HepG2 (cell line): Measurements from ENCODE around the gene VPS52. TPM values are rescaled to one million over a fixed set of nuclear protein-coding genes. Genes with fewer than 3 reads are reported as not detected.

Source experiments
- FOXA1 ChIP-seq, 2 experiments: fragments of 450-650 bp in 1 of 2; sonication (generic) in 1 of 2; formaldehyde crosslinking in 1 of 2; IDR thresholded peaks; 2 replicates each; pipeline versions ENCODE4 v1.4.0 to v1.6.1; 2016 to 2020; ENCODE audit warnings: missing genetic modification reagents in 1 of 2
- FOXA3 ChIP-seq: IDR thresholded peaks from 2 replicates; pipeline ENCODE4 v1.6.1; 2016; ENCODE audit warnings: missing genetic modification reagents, missing compliant biosample characterization
- HCFC1 ChIP-seq: fragments of 150-350 bp; IDR thresholded peaks from 2 replicates; pipeline ENCODE4 v1.6.1; 2014; ENCODE audit warnings: low read depth, low read length
- KDM5B ChIP-seq: sonication (generic); formaldehyde crosslinking; IDR thresholded peaks from 2 replicates; pipeline ENCODE4 v1.4.0; 2020; ENCODE audit warnings: missing genetic modification reagents, mild to moderate bottlenecking, borderline replicate concordance
- KMT2A ChIP-seq: sonication (generic); formaldehyde crosslinking; IDR thresholded peaks from 2 replicates; pipeline ENCODE4 v1.4.0; 2020; ENCODE audit warnings: missing genetic modification reagents
- MAZ ChIP-seq, 2 experiments: sonication (generic) in 1 of 2; formaldehyde crosslinking in 1 of 2; IDR thresholded peaks; 2 replicates each; pipeline versions ENCODE4 v1.5.0 to v1.6.1; 2012 to 2020; ENCODE audit warnings: low read depth in 2 of 2, mild to moderate bottlenecking in 2 of 2, borderline replicate concordance in 1 of 2, improper control_type of control experiment in 1 of 2, low read length in 1 of 2, missing genetic modification reagents in 1 of 2, moderate library complexity in 1 of 2
- MED1 ChIP-seq: sonication (generic); formaldehyde crosslinking; IDR thresholded peaks from 2 replicates; pipeline ENCODE4 v1.4.0; 2020; ENCODE audit warnings: missing genetic modification reagents
- POLR2A ChIP-seq, 2 experiments: IDR thresholded peaks; 2 replicates each; pipeline ENCODE4 v1.6.1; 2011; ENCODE audit warnings: low read depth in 2 of 2, low read length in 2 of 2, mild to moderate bottlenecking in 1 of 2, moderate library complexity in 1 of 2; ENCODE audit not compliant: insufficient read depth in 1 of 2
- RXRA ChIP-seq: sonication (generic); formaldehyde crosslinking; IDR thresholded peaks from 2 replicates; pipeline ENCODE4 v1.5.1; 2020; ENCODE audit warnings: missing genetic modification reagents
- SOX6 ChIP-seq, 2 experiments: fragments of 450-650 bp in 1 of 2; sonication (generic) in 1 of 2; formaldehyde crosslinking in 1 of 2; IDR thresholded peaks; 2 replicates each; pipeline versions ENCODE4 v1.4.0 to v1.6.1; 2017 to 2020; ENCODE audit warnings: antibody characterized with exemption in 1 of 2, mild to moderate bottlenecking in 1 of 2, missing genetic modification reagents in 1 of 2
- TGIF2 ChIP-seq: IDR thresholded peaks from 2 replicates; pipeline ENCODE4 v1.6.1; 2016; ENCODE audit warnings: control low read depth, missing compliant biosample characterization
- THAP11 ChIP-seq: IDR thresholded peaks from 2 replicates; pipeline ENCODE4 v1.6.1; 2016; ENCODE audit warnings: missing biosample characterization, missing genetic modification reagents
- ZMAT3 ChIP-seq: sonication (generic); formaldehyde crosslinking; conservative IDR thresholded peaks from 2 replicates; pipeline ENCODE4 v1.7.0; 2021; ENCODE audit warnings: missing genetic modification reagents
- ZMYM4 ChIP-seq: sonication (generic); formaldehyde crosslinking; IDR thresholded peaks from 2 replicates; pipeline ENCODE4 v1.8.1; 2023; ENCODE audit warnings: mild to moderate bottlenecking, missing genetic modification reagents
- ZNF256 ChIP-seq: sonication (generic); formaldehyde crosslinking; conservative IDR thresholded peaks from 2 replicates; pipeline ENCODE4 v1.4.0; 2020; ENCODE audit warnings: missing genetic modification reagents
- ZNF34 ChIP-seq: sonication (generic); formaldehyde crosslinking; IDR thresholded peaks from 2 replicates; pipeline ENCODE4 v1.4.0; 2020; ENCODE audit warnings: mild to moderate bottlenecking, missing genetic modification reagents, borderline replicate concordance
- ZNF510 ChIP-seq: sonication (generic); formaldehyde crosslinking; IDR thresholded peaks from 2 replicates; pipeline ENCODE4 v1.4.0; 2020; ENCODE audit warnings: low read depth, mild to moderate bottlenecking, missing genetic modification reagents
- polyA plus RNA-seq, 8 experiments: library from polyadenylated mRNA; depleted of rRNA in 3 of 8; stranded (reverse) in 7 of 8; unstranded in 1 of 8; fragments of >200 nt; fragmentation: Illumina TruSeq in 4 of 8; extraction: Trizol in 4 of 8; gene quantifications; 2 replicates each; pipeline versions ENCODE4 v1.2.1 to v1.2.3, GENCODE V29; 2011 to 2016; ENCODE audit warnings: low read depth in 4 of 8, missing spikeins in 1 of 8, mixed read lengths in 1 of 8; ENCODE audit not compliant: insufficient read depth in 1 of 8
- total RNA-seq, 5 experiments: library from RNA; depleted of rRNA; stranded (reverse); fragments of >200 nt; fragmentation: Illumina TruSeq; extraction: Trizol; gene quantifications; 2 replicates each; pipeline ENCODE4 v1.2.3, GENCODE V29; 2016; ENCODE audit warnings: low read depth in 1 of 5
- TF ChIP-seq, protein P1 (sequence below): sonication (generic); IDR thresholded peaks from 2 replicates; pipeline ENCODE4 v1.6.1; 2016; ENCODE audit warnings: low read depth, borderline replicate concordance
- TF ChIP-seq, protein P2 (sequence below): sonication (generic); formaldehyde crosslinking; IDR thresholded peaks from 2 replicates; pipeline ENCODE4 v1.5.1; 2020; ENCODE audit warnings: missing genetic modification reagents, mild to moderate bottlenecking, borderline replicate concordance
- TF ChIP-seq, protein P3 (sequence below): sonication (generic); formaldehyde crosslinking; IDR thresholded peaks from 2 replicates; pipeline ENCODE4 v1.4.0; 2020; ENCODE audit warnings: missing genetic modification reagents, borderline replicate concordance
- TF ChIP-seq, protein P4 (sequence below): sonication (generic); formaldehyde crosslinking; IDR thresholded peaks from 2 replicates; pipeline ENCODE4 v1.4.0; 2020; ENCODE audit warnings: missing genetic modification reagents, borderline replicate concordance

Gene VPS52
- total and polyA plus RNA-seq, 2 of the 13 experiments (the other 11 are each of a cell fraction or from before 2014, with no cell fraction given), result 48.9 to 85.5 TPM

DNA sequence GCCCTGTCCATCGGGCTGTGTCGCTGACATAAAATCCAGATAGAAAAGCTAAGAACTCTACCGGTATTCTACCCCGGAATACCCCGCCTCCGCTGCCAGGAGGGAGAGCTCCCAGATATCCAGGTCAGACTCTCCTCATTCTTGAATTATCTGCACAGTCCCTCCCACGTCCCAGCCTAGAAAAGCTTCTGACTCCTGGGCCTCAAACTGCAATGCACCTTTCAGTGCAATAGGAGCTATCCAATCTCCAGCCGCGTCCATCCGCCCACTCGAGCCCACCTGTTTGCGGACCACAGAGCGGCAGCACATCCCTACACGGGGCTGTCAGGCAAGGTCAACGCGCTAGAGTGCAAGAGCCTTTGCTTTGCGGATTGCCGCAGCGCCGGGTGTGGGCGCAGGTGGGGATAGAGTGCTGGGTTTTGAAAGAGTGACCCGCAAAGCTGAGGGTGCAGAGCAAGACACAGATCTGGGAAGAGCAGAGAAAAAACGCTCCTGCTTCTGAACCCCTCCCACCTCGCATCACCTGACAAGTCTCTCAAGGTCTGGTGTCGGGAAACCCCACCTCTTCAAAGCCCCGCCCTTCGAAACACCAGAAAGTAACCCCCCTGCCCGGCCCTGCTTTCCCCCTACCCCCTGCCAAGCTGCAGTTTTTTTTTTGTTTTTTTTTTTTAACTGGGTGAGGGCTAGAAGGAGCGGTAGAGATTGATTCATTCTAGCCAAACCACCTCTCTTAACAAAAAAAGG lies 40.9 kb upstream of the VPS52 start (continued):
- TF ChIP-seq SOX6 (IDR thresholded peaks at IDR 0.05) (no peak), SOX6 (CRISPR knock-in tag; IDR thresholded peaks at IDR 0.05) (peak; percentile 49; the same call in 1 of the 2 replicates), ZMAT3 (CRISPR knock-in tag) (no peak; the same call in 1 of the 2 replicates), FOXA3 (CRISPR knock-in tag) (peak; percentile 39), RXRA (CRISPR knock-in tag) (peak; percentile 96), MAZ (IDR thresholded peaks at IDR 0.05; ENCODE audit: borderline replicate concordance, low read depth, low read length) (peak; percentile 54), MAZ (CRISPR knock-in tag; IDR thresholded peaks at IDR 0.05; ENCODE audit: low read depth) (peak; percentile 89), KMT2A (CRISPR knock-in tag) (peak; percentile 72), ZNF34 (CRISPR knock-in tag) (0 out of 2 replicates have a peak, but pooled peaks have one; percentile 11), FOXA1 (IDR thresholded peaks at IDR 0.05) (no peak), FOXA1 (CRISPR knock-in tag; IDR thresholded peaks at IDR 0.05) (peak; percentile 28; the same call in 1 of the 2 replicates), ZNF256 (CRISPR knock-in tag) (no peak), ZNF510 (CRISPR knock-in tag) (0 out of 2 replicates have a peak, but pooled peaks have one; percentile 33), POLR2A (IDR thresholded peaks at IDR 0.05; ENCODE audit: insufficient read depth in 1 of 2, low read depth in 2 of 2, low read length in 2 of 2) (peak in 1 of 2 experiments; percentile 59; a peak in 1 of 4 replicates), TGIF2 (CRISPR knock-in tag) (0 out of 2 replicates have a peak, but pooled peaks have one; percentile 59), ZMYM4 (CRISPR knock-in tag) (peak; percentile 58; the same call in 1 of the 2 replicates), THAP11 (CRISPR knock-in tag) (no peak), HCFC1 (no peak), KDM5B (CRISPR knock-in tag) (peak; percentile 38), MED1 (CRISPR knock-in tag) (peak; percentile 32; the same call in 1 of the 2 replicates)
- TF ChIP-seq, protein P1, sequence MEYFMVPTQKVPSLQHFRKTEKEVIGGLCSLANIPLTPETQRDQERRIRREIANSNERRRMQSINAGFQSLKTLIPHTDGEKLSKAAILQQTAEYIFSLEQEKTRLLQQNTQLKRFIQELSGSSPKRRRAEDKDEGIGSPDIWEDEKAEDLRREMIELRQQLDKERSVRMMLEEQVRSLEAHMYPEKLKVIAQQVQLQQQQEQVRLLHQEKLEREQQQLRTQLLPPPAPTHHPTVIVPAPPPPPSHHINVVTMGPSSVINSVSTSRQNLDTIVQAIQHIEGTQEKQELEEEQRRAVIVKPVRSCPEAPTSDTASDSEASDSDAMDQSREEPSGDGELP, result peak; percentile 28; the same call in 1 of the 2 replicates
- TF ChIP-seq, protein P2, sequence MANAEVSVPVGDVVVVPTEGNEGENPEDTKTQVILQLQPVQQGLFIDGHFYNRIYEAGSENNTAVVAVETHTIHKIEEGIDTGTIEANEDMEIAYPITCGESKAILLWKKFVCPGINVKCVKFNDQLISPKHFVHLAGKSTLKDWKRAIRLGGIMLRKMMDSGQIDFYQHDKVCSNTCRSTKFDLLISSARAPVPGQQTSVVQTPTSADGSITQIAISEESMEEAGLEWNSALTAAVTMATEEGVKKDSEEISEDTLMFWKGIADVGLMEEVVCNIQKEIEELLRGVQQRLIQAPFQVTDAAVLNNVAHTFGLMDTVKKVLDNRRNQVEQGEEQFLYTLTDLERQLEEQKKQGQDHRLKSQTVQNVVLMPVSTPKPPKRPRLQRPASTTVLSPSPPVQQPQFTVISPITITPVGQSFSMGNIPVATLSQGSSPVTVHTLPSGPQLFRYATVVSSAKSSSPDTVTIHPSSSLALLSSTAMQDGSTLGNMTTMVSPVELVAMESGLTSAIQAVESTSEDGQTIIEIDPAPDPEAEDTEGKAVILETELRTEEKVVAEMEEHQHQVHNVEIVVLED, result peak; percentile 40; the same call in 1 of the 2 replicates
- TF ChIP-seq, protein P3, sequence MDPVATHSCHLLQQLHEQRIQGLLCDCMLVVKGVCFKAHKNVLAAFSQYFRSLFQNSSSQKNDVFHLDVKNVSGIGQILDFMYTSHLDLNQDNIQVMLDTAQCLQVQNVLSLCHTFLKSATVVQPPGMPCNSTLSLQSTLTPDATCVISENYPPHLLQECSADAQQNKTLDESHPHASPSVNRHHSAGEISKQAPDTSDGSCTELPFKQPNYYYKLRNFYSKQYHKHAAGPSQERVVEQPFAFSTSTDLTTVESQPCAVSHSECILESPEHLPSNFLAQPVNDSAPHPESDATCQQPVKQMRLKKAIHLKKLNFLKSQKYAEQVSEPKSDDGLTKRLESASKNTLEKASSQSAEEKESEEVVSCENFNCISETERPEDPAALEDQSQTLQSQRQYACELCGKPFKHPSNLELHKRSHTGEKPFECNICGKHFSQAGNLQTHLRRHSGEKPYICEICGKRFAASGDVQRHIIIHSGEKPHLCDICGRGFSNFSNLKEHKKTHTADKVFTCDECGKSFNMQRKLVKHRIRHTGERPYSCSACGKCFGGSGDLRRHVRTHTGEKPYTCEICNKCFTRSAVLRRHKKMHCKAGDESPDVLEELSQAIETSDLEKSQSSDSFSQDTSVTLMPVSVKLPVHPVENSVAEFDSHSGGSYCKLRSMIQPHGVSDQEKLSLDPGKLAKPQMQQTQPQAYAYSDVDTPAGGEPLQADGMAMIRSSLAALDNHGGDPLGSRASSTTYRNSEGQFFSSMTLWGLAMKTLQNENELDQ (CRISPR knock-in tag), result peak; percentile 17; the same call in 1 of the 2 replicates
- TF ChIP-seq, protein P4, sequence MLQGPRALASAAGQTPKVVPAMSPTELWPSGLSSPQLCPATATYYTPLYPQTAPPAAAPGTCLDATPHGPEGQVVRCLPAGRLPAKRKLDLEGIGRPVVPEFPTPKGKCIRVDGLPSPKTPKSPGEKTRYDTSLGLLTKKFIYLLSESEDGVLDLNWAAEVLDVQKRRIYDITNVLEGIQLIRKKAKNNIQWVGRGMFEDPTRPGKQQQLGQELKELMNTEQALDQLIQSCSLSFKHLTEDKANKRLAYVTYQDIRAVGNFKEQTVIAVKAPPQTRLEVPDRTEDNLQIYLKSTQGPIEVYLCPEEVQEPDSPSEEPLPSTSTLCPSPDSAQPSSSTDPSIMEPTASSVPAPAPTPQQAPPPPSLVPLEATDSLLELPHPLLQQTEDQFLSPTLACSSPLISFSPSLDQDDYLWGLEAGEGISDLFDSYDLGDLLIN (CRISPR knock-in tag), result no peak
